Stimulated activated naive CD8-positive, alpha-beta T cell treated with anti-CD3 and anti-CD28 coated beads, Interleukin-15, amount 100 ng/mL, for 72 hours (primary cell): ENCODE data around the gene ADGRD1.
"Not testable (repeated sequence)": the region's sequence is repeated elsewhere in the genome, so short reads cannot be mapped to it uniquely, and the experiment has no call there.

ENCODE experiments used
- ATAC-seq: fragments of 150-1000 bp; cut with Tn5 transposase; 2 replicates; pipeline ENCODE4 v1.10.0; 2021; ENCODE audit warnings: mild to moderate bottlenecking, moderate library complexity
- DNase-seq, 2 donors: peaks; one replicate each; pipeline ENCODE4 v3.0.0; 2021 to 2022
- H3K27ac Mint-ChIP-seq, 2 donors: one replicate each; pipeline ENCODE4 v1.8.0; 2022; ENCODE audit warnings: mild to moderate bottlenecking in 2 of 2, mixed read lengths in 2 of 2, moderate library complexity in 2 of 2
- H3K27me3 Mint-ChIP-seq: one replicate; pipeline ENCODE4 v1.8.0; 2022; ENCODE audit warnings: mixed read lengths
- H3K4me1 Mint-ChIP-seq: one replicate; pipeline ENCODE4 v1.8.0; 2022; ENCODE audit warnings: mild to moderate bottlenecking, mixed read lengths
- H3K4me3 Mint-ChIP-seq, 2 donors: one replicate each; pipeline ENCODE4 v1.8.0; 2022; ENCODE audit warnings: mild to moderate bottlenecking in 2 of 2, mixed read lengths in 2 of 2, moderate library complexity in 1 of 2
- H3K9me3 Mint-ChIP-seq, 2 donors: one replicate each; pipeline ENCODE4 v1.8.0; 2022; ENCODE audit warnings: mixed read lengths in 2 of 2

The ADGRD1 gene

GRCh38 chr12:130982565-130983225 lies 29.0 kb downstream of the ADGRD1 start:
- H3K4me1 Mint-ChIP-seq = no peaks in the 10 kb centered on the region
- ATAC-seq = no peak
- no peak overlapping the region for H3K4me3 Mint-ChIP-seq
- DNase-seq = no peak
- peaks cover 58% of the 10 kb centered on the region for H3K27me3 Mint-ChIP-seq
- H3K27ac Mint-ChIP-seq = no peak overlapping the region
- no peaks in the 10 kb centered on the region for H3K9me3 Mint-ChIP-seq

DNA sequence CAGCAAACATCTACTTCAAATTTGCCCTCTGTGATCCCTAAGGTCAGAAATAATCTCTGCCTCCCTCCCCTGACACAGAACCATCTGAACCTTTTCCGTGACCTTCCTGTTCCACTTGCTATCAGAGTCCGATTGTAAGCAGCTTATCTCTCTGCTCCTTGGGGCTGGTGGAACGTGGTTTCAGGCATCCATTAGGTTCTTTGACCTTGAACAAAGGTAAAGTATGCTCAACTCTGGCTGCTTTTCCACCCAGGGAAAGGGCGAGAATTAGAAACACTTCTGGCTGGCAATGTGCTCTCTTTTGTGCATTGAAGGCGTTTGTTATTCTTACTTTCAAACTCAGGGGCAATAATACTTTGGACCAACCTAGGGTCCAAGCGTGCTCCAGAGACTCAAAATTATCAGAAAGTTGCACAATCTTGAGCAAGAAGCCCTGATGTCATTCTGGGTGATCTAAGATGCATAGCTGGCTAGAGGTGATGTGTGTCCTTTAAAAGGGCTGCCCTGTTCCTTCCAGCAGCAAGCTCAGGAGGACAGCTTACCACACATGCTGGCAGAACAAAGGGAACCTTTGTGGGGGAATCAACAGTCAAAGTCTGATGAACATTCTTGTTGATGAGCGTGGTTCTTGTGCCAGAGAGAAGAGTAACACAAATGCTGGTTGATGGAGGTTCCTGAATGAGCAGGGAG lies 29.8 kb downstream of the ADGRD1 start:
- peaks cover 65% of the 10 kb centered on the region for H3K27me3 Mint-ChIP-seq
- H3K9me3 Mint-ChIP-seq = no peaks in the 10 kb centered on the region
- H3K4me3 Mint-ChIP-seq = no peak overlapping the region
- ATAC-seq (no peak), DNase-seq (no peak)
- H3K27ac Mint-ChIP-seq = no peak overlapping the region
- no peaks in the 10 kb centered on the region for H3K4me1 Mint-ChIP-seq

DNA sequence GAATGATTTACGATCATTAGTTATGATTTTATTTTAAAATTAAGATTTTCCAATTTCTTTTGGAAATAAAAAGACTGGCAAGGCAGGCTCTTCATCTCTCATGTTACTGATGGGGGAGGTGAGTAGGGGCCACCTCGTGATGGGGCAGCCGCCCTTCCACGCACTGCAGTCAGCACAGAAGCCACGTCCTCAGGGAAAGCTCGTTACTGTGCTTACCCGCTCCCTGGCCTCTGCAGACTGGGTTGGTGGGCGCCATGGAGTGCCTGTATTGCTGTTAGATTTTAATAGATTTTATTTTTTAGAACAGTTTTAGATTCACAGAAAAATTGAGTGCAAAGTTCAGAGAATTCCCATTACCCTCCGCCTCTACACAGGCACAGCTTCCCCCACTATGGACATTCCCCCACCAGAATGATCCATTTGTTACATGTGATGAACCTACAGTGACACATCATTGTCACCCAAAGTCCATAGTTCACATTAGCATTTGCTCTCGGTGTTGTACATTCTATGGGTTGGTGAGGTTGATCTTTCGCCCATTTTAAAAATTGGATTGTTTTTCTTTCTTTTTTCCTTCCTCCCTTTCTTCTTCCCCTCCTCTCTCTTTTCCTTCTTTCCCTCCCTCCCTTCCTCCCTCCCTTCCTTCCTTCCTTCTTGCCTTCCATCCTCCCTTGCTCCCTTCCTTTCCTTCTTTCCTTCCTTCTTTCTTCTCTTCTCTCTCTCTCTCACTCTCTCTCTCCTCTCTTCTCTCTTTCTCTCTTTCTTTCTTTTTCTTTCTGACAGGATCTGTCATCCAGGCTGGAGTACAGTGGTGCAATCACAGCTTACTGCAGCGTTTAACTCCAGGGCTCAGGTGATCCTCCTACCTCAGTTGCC lies 30.7 kb downstream of the ADGRD1 start:
- H3K4me1 Mint-ChIP-seq = no peaks in the 10 kb centered on the region
- DNase-seq (no peak), ATAC-seq (no peak)
- peak overlapping the region in 1 of 2 donors; percentile 44 for H3K27ac Mint-ChIP-seq
- H3K27me3 Mint-ChIP-seq = peaks cover 69% of the 10 kb centered on the region
- H3K9me3 Mint-ChIP-seq = no peaks in the 10 kb centered on the region
- H3K4me3 Mint-ChIP-seq = no peak overlapping the region

- no peak for DNase-seq
- Mint-ChIP-seq H3K27me3 (peaks cover 70% of the 10 kb centered on the region), H3K27ac (peak overlapping the region in 1 of 2 donors; percentile 4), H3K4me1 (no peaks in the 10 kb centered on the region), H3K9me3 (no peaks in the 10 kb centered on the region), H3K4me3 (no peak overlapping the region)
- ATAC-seq = no peak
These were observed 33.6 kb downstream of the ADGRD1 start for GRCh38 chr12:130987151-130987931.

- Mint-ChIP-seq H3K4me1 (no peaks in the 10 kb centered on the region), H3K9me3 (no peaks in the 10 kb centered on the region), H3K4me3 (no peak overlapping the region), H3K27me3 (peaks cover 72% of the 10 kb centered on the region), H3K27ac (no peak overlapping the region)
- ATAC-seq = no peak
- DNase-seq = no peak
These were observed 34.6 kb downstream of the ADGRD1 start for GRCh38 chr12:130988261-130988660.

DNA sequence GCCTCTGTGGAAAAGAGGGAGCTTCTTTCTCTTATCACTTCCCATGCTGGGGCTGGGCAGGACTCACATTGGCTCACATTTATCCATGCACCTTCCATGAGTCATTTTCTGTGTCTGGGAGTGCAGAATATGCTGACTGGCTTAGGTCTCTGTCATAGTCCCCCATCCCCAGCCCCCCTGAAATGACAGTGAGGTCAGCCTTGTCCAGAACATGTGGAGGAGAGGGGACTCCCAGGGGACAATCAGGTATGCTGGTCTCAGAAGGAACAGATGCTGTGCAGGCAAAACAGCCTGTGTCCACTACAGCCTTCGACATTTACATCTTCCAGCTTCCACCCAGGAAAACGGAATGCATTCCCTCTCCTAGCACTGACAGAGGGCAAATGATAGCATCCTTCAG lies 35.0 kb downstream of the ADGRD1 start:
- H3K4me3 Mint-ChIP-seq = no peak overlapping the region
- no peaks in the 10 kb centered on the region for H3K4me1 Mint-ChIP-seq
- H3K9me3 Mint-ChIP-seq = no peaks in the 10 kb centered on the region
- H3K27me3 Mint-ChIP-seq = peaks cover 77% of the 10 kb centered on the region
- ATAC-seq (no peak), DNase-seq (no peak)
- H3K27ac Mint-ChIP-seq = no peak overlapping the region

DNA sequence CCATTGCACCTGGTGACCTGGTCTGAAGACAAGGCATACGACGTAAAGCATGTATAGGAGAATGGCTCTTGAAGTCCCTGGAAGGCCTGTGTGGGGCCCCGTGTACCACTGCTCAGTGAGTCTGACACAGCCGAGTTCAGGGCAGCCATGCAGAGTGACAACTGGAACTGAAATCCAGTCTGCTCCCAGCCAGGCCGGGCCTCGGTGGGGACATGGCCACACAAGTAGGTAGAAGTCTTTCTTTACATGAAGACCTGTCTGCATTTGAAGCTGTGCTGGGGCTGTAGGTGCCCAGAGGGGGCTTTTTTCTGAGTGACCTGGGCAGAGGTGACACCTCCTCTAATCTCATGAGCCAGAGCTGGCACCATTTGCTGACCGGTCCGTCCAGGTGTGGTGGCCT lies 35.7 kb downstream of the ADGRD1 start:
- no peaks in the 10 kb centered on the region for H3K9me3 Mint-ChIP-seq
- H3K27ac Mint-ChIP-seq = no peak overlapping the region
- H3K4me3 Mint-ChIP-seq = no peak overlapping the region
- H3K4me1 Mint-ChIP-seq = no peaks in the 10 kb centered on the region
- peaks cover 77% of the 10 kb centered on the region for H3K27me3 Mint-ChIP-seq
- ATAC-seq (no peak), DNase-seq (no peak)

GRCh38 chr12:130990034-130990433 lies 36.3 kb downstream of the ADGRD1 start:
- Mint-ChIP-seq H3K27ac (no peak overlapping the region), H3K4me1 (no peaks in the 10 kb centered on the region), H3K4me3 (no peak overlapping the region), H3K27me3 (peaks cover 70% of the 10 kb centered on the region), H3K9me3 (no peaks in the 10 kb centered on the region)
- ATAC-seq = no peak
- DNase-seq = no peak

DNA sequence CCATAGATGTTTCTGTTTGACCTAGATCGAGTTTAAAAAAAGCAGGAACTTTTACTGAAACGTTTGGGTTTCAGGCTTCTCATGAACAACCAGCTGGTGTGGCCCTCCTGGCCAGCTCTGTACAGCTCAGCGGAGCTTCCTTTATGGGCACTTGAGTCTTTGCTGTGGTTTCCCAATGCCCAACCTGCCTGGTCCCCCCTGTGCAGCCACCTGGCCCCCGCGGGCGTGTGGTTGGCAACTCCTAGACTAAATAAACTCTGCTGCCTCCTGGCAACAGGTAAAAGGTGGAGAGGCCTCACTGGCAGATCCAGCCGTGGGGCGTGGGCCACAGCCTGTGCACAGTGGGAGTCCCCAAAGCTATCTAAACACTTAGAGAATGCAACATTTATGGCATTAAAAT lies 38.7 kb downstream of the ADGRD1 start:
- no peak for DNase-seq
- ATAC-seq = no peak
- Mint-ChIP-seq H3K4me1 (no peaks in the 10 kb centered on the region), H3K9me3 (no peaks in the 10 kb centered on the region), H3K4me3 (no peak overlapping the region), H3K27me3 (peaks cover 46% of the 10 kb centered on the region), H3K27ac (no peak overlapping the region)

GRCh38 chr12:130992979-130993538 lies 39.4 kb downstream of the ADGRD1 start:
- Mint-ChIP-seq H3K4me1 (no peaks in the 10 kb centered on the region), H3K27ac (no peak overlapping the region), H3K27me3 (peaks cover 40% of the 10 kb centered on the region), H3K4me3 (no peak overlapping the region), H3K9me3 (no peaks in the 10 kb centered on the region)
- ATAC-seq (no peak), DNase-seq (no peak)

DNA sequence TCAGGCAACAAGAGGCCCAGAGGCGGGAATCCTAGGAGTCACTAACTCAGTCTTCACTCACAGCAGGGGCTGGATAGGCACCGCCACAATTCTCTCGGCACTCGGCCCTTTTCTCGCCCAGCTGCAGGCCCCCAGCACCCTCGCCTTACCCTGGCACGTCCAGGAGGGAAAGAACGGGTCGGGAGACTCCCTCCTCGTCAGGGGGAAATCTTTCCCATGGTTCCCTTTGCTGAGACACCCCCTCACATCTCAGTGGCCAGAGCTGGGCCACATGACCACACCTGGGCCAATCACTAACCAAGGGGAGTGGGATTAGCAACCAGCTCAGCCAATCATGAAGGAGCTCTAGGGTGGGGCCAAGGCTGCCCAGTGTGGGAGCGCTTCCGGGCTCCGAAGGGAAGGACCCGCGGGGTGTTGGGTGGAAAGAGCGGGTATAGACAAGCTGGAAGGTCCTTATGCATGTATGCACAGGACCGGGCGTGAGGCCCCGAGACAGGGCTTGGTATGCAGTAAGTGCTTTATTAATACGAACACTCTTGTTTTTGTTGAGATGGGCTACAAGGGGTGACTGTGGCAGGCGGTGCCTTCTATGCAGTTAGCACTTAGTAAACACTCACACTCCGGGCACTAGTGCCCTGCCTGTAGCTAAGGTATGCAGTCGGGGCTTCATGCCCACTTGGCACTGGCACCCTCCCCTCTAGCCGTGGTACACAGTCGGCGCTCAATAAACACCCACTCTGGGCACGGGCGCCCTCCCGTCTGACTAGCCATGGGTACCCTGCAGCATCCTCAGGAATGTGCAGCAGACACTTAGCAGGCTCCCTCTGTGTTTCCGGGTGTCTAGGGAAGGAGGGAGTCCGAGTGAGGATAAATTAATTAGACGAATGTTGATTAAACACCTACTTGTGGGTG lies 40.3 kb downstream of the ADGRD1 start:
- Mint-ChIP-seq H3K27me3 (peaks cover 32% of the 10 kb centered on the region), H3K9me3 (no peaks in the 10 kb centered on the region), H3K4me3 (peak overlapping the region in 1 of 2 donors; percentile 68), H3K4me1 (no peaks in the 10 kb centered on the region), H3K27ac (no peak overlapping the region)
- DNase-seq (peak in 1 of 2 donors; percentile 31), ATAC-seq (peak; percentile 86)

- no peak for DNase-seq
- no peak for ATAC-seq
- H3K27me3 Mint-ChIP-seq = peaks cover 32% of the 10 kb centered on the region
These were observed 41.2 kb downstream of the ADGRD1 start for GRCh38 chr12:130994821-130995375.

DNA sequence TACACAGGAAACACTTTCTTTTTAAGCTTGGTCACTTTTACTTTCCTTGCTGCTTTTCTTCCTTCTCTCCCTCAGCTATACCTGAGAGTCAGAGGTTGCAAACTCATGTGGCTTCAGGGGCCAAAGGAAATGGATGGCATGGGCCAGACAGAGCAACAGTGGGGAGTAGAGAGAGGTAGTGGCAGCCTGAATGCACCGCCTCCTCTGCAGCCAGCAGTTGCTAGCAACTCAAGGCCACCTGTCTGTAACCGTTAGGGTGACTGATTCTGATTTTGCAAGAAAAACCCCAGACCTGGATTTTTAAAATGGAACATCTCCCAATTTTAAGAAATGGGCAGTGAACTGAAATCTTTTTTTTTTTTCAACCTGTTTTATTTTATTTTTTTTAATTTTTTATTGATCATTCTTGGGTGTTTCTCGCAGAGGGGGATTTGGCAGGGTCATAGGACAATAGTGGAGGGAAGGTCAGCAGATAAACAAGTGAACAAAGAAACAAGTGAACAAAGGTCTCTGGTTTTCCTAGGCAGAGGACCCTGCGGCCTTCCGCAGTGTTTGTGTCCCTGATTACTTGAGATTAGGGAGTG lies 41.8 kb downstream of the ADGRD1 start:
- H3K27me3 Mint-ChIP-seq = peaks cover 30% of the 10 kb centered on the region
- H3K4me3 Mint-ChIP-seq, ATAC-seq, H3K9me3 Mint-ChIP-seq, DNase-seq, H3K4me1 Mint-ChIP-seq, H3K27ac Mint-ChIP-seq: not testable (repeated sequence)

More at GRCh38 chr12:130994821-130995375, 41.2 kb downstream of the ADGRD1 start:
- H3K27ac Mint-ChIP-seq = no peak overlapping the region
- no peak overlapping the region for H3K4me3 Mint-ChIP-seq
- H3K4me1 Mint-ChIP-seq = no peaks in the 10 kb centered on the region
- no peaks in the 10 kb centered on the region for H3K9me3 Mint-ChIP-seq

DNA sequence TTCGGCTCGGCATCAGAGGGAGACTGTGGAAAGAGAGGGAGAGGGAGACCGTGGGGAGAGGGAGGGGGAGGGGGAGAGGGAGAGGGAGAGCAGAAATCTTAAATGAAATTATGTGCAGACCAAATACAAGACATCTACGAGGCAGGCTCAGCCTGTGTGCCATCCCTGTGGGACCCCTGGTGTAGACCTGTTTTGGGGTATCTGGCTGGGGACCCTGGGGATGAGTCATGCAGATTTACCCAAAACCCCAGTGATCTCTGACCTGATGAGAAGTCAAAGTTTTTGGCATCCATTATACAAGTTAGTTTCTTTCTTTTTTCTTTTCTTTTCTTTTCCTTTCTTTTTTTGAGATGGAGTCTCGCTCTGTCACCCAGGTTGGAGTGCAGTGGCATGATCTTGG lies 44.4 kb downstream of the ADGRD1 start:
- H3K27me3 Mint-ChIP-seq = peaks cover 6% of the 10 kb centered on the region
- H3K4me3 Mint-ChIP-seq = no peak overlapping the region
- ATAC-seq (no peak), DNase-seq (no peak)
- H3K9me3 Mint-ChIP-seq = no peaks in the 10 kb centered on the region
- H3K4me1 Mint-ChIP-seq = no peaks in the 10 kb centered on the region
- H3K27ac Mint-ChIP-seq = no peak overlapping the region
